ENCODE data around the gene FAM83C.

The FAM83C gene

GRCh38 chr20:35286077-35286898, 5.9 kb downstream of the FAM83C start:
- ATAC-seq (no peak), DNase-seq (no peak)
- peak overlapping the region; percentile 92 for H3K4me3 Mint-ChIP-seq
- H3K4me1 Mint-ChIP-seq = peaks cover 30% of the 10 kb centered on the region
- no peaks in the 10 kb centered on the region for H3K9me3 Mint-ChIP-seq
- H3K27ac Mint-ChIP-seq = peak overlapping the region; percentile 70
- peaks cover 20% of the 10 kb centered on the region for H3K36me3 Mint-ChIP-seq (ENCODE audit: low read depth)
- H3K27me3 Mint-ChIP-seq = no peaks in the 10 kb centered on the region

DNA sequence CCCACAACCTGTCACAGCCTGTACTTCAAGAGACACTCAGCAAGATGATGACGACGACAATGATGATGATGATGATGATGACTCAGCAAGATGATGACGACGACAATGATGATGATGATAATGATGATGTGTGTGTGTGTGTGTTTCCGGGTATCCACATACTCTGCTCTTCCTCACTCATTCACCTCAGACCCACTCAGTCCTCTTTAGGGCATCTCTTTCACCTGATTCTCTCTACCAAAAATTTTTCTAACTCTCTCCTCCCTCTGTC, 6.5 kb downstream of the FAM83C start:
- Mint-ChIP-seq H3K4me3 (peak overlapping the region; percentile 92), H3K9me3 (no peaks in the 10 kb centered on the region), H3K36me3 (ENCODE audit: low read depth) (peaks cover 21% of the 10 kb centered on the region), H3K4me1 (peaks cover 30% of the 10 kb centered on the region), H3K27ac (peak overlapping the region; percentile 70), H3K27me3 (no peaks in the 10 kb centered on the region)
- no peak for DNase-seq
- no peak for ATAC-seq

DNA sequence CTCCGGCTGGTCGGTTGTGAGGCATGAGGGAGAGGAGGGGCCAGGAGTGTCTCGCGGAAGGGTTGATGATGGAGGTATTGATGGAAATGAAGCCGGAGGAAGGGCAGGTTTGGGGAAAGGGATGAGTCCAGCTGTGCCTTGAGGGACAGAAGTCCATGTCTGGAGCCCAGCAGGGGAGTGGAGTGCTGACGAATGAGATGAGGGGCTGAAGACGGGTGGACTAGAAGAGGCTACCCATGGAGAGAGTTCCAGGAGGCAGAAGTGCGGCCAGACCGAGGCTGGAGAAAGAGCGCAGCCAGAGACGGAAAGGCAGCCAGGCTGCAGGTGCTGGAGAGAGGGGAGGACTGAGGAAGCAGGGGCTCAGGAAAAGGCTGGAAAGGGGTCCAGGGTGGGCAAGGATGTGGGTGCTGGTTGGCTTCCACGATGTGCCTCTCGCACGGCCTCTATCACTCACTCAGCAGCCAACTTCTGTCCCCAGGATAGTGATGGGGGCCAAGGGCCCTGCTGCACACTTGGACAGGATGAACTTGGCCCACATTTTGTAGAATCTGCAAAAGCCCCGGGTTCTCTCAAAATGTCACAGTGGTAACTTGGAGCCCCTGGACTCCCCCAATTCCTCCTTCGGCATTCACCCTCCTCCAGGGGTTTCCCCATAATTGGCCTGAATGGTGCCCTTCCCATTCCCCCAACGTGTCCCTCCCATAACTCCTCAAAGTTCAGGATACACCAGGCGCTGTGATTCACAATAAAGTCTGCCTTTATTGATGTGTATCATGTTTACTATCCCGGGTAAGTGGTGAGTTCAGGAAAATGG, 7.0 kb downstream of the FAM83C start:
- no peak for DNase-seq
- H3K4me3 Mint-ChIP-seq = peak overlapping the region; percentile 92
- ATAC-seq = no peak
- peak overlapping the region; percentile 91 for H3K27ac Mint-ChIP-seq
- no peaks in the 10 kb centered on the region for H3K9me3 Mint-ChIP-seq
- no peaks in the 10 kb centered on the region for H3K27me3 Mint-ChIP-seq
- peaks cover 24% of the 10 kb centered on the region for H3K36me3 Mint-ChIP-seq (ENCODE audit: low read depth)
- H3K4me1 Mint-ChIP-seq = peaks cover 30% of the 10 kb centered on the region

DNA sequence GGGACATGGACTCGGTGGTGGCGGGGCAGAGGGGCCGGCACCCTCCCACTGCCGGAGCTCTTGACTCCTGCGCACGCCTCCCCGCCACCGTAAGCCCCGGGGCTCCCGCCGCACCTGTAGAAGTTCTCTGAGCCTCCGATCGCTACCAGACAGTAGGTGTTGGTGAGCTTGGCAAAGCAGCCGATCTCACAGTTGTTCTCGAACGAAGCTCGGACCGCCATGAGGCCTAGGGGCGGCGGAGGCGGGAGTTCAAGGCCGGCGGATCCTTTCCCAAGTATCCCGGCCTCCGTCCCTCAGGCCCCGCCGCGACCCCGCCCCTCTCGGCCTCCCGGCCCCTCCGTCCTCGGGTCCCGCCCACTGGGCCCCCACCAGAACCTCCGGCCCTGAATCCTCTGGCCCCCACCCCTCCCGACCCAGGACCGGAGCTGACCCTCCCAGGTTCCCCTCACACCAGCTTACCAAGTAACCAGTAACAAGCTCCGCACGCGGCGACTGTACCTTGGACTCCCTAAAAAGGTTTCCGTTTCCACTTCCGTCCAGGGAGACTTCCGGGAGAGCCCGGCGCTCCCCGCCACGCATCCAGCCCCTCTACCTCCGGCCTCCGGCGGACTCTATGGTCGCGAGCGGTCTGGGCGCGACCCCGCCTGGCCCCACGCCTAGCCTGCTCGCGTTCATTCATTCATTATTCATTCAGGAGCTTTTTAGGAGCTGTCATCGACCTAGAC, 7.8 kb downstream of the FAM83C start, which contains the start of gene EIF6:
TSS of gene EIF6 (minus strand) at position 506 of the 725 bp plus-strand sequence. CDS start at position 221, 285 bp downstream.
- peaks cover 31% of the 10 kb centered on the region for H3K36me3 Mint-ChIP-seq (ENCODE audit: low read depth)
- H3K9me3 Mint-ChIP-seq = no peaks in the 10 kb centered on the region
- H3K27me3 Mint-ChIP-seq = no peaks in the 10 kb centered on the region
- peak; percentile 85 for DNase-seq
- peaks cover 33% of the 10 kb centered on the region for H3K4me1 Mint-ChIP-seq
- ATAC-seq = peak; percentile 95
- H3K27ac Mint-ChIP-seq = peak within 1 kb of the TSS; percentile 91
- peak within 1 kb of the TSS; percentile 92 for H3K4me3 Mint-ChIP-seq

- no peaks in the 10 kb centered on the region for H3K9me3 Mint-ChIP-seq
- H3K4me3 Mint-ChIP-seq = peak overlapping the region; percentile 92
- DNase-seq = no peak
- peaks cover 38% of the 10 kb centered on the region for H3K36me3 Mint-ChIP-seq (ENCODE audit: low read depth)
- no peaks in the 10 kb centered on the region for H3K27me3 Mint-ChIP-seq
- H3K4me1 Mint-ChIP-seq = peaks cover 33% of the 10 kb centered on the region
- H3K27ac Mint-ChIP-seq = peak overlapping the region; percentile 91
- ATAC-seq = peak; percentile 4
Observed at GRCh38 chr20:35283441-35284266, 8.6 kb downstream of the FAM83C start.

DNA sequence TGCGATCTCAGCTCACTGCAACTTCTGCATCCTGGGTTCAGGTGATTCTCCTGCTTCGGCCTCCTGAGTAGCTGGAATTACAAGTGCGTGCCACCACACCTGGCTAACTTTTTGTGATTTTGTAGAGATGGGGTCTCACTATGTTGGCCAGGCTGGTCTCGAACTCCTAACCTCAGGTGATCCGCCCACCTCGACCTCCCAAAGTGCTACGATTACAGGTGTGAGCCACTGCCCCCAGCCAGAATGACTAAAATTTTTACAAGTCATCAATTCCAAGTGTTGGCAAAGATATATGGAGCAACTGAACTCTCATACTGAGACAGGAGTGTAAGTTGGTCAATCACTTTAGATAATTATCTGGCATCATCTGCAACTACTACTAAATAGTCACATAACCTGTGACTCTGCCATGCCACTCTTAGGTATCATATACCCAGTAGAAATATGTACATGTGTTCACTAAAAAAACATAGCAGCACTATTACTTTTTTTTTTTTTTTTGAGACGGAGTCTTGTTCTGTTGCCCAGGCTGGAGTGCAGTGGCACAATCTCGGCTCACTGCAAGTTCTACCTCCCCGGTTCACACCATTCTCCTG, 10.6 kb downstream of the FAM83C start:
- Mint-ChIP-seq H3K9me3 (no peaks in the 10 kb centered on the region), H3K4me1 (peaks cover 45% of the 10 kb centered on the region), H3K27ac (no peak overlapping the region), H3K4me3 (no peak overlapping the region), H3K36me3 (ENCODE audit: low read depth) (peaks cover 49% of the 10 kb centered on the region), H3K27me3 (no peaks in the 10 kb centered on the region)
- ATAC-seq = no peak
- no peak for DNase-seq

DNA sequence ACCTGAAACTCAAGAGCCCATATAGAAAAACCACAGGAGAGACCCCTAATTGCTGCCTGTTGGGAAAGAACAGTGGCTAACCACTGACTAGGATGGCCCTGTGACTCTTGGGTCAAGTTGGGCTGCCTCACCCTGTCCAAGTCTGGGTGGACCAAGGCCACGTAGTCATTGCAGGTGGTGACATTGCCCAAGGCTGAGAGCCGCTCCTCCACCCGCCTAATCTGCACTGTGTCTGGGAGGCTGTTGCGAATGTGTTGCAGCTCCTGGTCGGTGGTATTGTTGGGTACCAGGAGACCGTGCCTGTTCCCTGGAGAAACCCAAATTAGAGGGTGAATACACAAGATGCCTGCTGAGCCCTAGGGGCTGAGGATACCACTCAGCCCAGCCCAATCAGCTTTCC, 11.7 kb downstream of the FAM83C start:
- H3K4me1 Mint-ChIP-seq = peaks cover 41% of the 10 kb centered on the region
- H3K9me3 Mint-ChIP-seq = no peaks in the 10 kb centered on the region
- peak overlapping the region; percentile 21 for H3K27ac Mint-ChIP-seq
- no peak overlapping the region for H3K4me3 Mint-ChIP-seq
- DNase-seq (no peak), ATAC-seq (no peak)
- no peaks in the 10 kb centered on the region for H3K27me3 Mint-ChIP-seq
- H3K36me3 Mint-ChIP-seq (ENCODE audit: low read depth) = peaks cover 49% of the 10 kb centered on the region

- peaks cover 49% of the 10 kb centered on the region for H3K36me3 Mint-ChIP-seq (ENCODE audit: low read depth)
- peak overlapping the region; percentile 21 for H3K27ac Mint-ChIP-seq
- H3K27me3 Mint-ChIP-seq = no peaks in the 10 kb centered on the region
- peaks cover 35% of the 10 kb centered on the region for H3K4me1 Mint-ChIP-seq
- DNase-seq (no peak), ATAC-seq (no peak)
- H3K4me3 Mint-ChIP-seq = no peak overlapping the region
- no peaks in the 10 kb centered on the region for H3K9me3 Mint-ChIP-seq
Observed at GRCh38 chr20:35279533-35280174, 12.6 kb downstream of the FAM83C start.

DNA sequence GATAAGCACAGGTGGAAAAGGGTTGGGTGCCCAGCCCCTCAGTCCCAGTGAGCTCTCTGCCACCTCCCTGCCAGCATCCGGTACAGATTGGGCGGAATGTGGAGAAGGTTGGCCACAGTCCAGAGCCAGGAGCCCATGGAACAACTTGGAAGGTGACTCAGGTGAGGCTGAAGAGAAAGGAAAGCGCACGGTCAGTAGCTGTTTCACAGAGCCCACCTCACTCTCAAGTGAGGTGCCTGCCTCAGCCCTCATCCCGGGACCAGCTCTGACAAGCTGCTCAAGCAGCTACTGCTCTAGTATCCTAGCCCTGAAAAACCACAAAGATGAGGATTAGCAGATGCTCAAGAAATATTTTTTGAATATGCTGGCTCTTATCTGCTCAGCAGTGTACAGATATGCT, 13.2 kb downstream of the FAM83C start:
- Mint-ChIP-seq H3K27ac (peak overlapping the region; percentile 74), H3K27me3 (no peaks in the 10 kb centered on the region), H3K4me1 (peaks cover 34% of the 10 kb centered on the region), H3K9me3 (no peaks in the 10 kb centered on the region), H3K36me3 (ENCODE audit: low read depth) (peaks cover 49% of the 10 kb centered on the region), H3K4me3 (no peak overlapping the region)
- ATAC-seq (no peak), DNase-seq (no peak)

DNA sequence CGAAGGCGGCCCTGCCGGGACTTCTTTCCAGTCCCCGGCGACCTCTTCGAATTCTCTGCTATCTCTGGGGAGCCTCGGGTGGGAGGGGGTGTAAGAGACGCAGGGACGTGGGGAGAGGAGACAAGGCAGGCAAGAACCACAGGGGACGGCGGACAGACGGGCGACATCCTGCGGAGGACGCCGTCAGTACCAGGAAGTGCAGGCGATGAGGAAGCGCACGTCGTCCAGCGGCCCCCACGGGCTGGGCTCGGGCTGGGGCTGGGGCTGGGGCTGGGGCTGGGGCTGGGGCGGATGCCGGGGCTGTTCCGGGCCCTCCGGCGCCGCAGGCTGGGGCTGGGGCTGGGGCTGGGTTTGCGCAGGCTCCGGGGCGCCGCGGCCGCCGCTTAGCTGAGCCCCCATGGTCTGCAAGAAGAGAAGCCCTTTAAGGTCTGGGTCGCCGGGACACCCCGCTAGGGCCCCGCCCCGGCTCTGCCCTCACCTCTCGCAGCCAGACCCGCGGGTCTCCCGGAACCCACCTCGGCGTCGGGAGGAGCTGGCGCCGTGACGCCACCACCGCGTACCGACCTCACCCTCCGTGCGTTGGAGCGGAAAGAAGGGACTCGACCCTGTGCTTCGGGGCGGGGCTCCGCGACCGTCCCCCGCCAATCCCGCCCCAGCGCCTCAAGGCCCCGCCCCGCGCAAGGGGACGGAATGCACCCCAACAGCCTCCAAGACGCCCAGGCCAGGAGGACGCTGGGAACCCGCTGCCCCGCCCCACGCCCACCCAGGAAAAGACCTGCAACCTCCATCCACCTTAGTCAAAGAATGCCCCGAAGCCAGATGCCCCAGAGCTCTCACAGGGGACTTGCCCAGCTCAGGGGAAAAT, 14.5 kb downstream of the FAM83C start, which contains the start of gene MMP24OS:
TSS of gene MMP24OS (minus strand) at position 592 of the 865 bp plus-strand sequence. CDS start at position 399, 193 bp downstream.
- peak; percentile 92 for DNase-seq
- H3K4me3 Mint-ChIP-seq = peak within 1 kb of the TSS; percentile 97
- H3K27ac Mint-ChIP-seq = peak within 1 kb of the TSS; percentile 95
- peak; percentile 96 for ATAC-seq
- H3K9me3 Mint-ChIP-seq = no peaks in the 10 kb centered on the region
- peaks cover 40% of the 10 kb centered on the region for H3K36me3 Mint-ChIP-seq (ENCODE audit: low read depth)
- H3K27me3 Mint-ChIP-seq = no peaks in the 10 kb centered on the region
- peaks cover 26% of the 10 kb centered on the region for H3K4me1 Mint-ChIP-seq

DNA sequence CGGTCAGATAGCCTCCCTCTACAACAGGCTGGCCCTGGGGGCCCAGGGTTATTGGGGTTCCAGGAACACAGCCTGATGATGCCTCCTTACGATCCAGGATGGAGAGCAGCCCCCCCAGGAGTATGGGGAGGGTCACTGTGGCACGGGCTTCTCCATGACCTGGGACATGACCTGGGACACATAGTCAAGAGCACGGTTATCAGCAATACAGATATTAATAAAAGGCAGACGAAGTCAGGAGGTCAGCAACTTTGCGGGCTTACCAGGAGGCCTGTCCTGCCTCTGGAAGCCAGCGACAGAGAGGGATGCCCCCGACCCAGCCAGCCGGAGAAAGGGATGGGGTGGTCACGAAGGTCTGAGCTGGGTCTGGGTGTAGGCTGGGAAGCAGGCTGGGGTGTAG, 15.1 kb downstream of the FAM83C start:
- H3K4me1 Mint-ChIP-seq = peaks cover 22% of the 10 kb centered on the region
- no peaks in the 10 kb centered on the region for H3K27me3 Mint-ChIP-seq
- peak overlapping the region; percentile 95 for H3K27ac Mint-ChIP-seq
- H3K4me3 Mint-ChIP-seq = peak overlapping the region; percentile 97
- no peak for DNase-seq
- ATAC-seq = no peak
- peaks cover 36% of the 10 kb centered on the region for H3K36me3 Mint-ChIP-seq (ENCODE audit: low read depth)
- no peaks in the 10 kb centered on the region for H3K9me3 Mint-ChIP-seq

DNA sequence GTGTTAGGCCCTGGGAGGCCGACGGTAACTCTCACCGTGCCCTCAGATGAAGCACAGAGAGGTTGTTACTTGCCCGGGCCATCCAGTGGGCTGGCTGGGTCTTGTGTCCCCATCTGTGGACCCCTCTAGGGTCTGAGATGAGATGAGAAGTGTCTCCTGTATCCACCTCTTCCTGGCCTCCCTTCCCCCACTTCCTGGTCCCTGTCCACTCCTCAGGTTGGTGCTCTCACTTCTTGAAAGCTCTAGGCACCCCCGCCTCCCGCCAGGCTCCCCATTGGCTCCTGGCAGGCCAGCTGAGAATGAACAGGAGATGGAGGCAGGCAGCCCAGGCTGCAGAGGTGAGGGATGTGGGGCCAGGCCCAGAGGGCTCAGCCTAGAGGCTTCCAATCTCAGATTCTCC, 15.8 kb downstream of the FAM83C start:
- H3K27ac Mint-ChIP-seq = peak overlapping the region; percentile 59
- peaks cover 30% of the 10 kb centered on the region for H3K36me3 Mint-ChIP-seq (ENCODE audit: low read depth)

More for the DNA sequence above, 15.8 kb downstream of the FAM83C start:
- ATAC-seq (no peak), DNase-seq (no peak)
- H3K4me1 Mint-ChIP-seq = peaks cover 18% of the 10 kb centered on the region
- no peaks in the 10 kb centered on the region for H3K9me3 Mint-ChIP-seq
- peak overlapping the region; percentile 97 for H3K4me3 Mint-ChIP-seq
- no peaks in the 10 kb centered on the region for H3K27me3 Mint-ChIP-seq
